GM04504 (cell line): ENCODE results near the gene IQGAP2.
"Not testable (repeated sequence)": the region's sequence is repeated elsewhere in the genome, so short reads cannot be mapped to it uniquely, and the experiment has no call there.

Experiments
- DNase-seq: peaks from one replicate; pipeline ENCODE4 v3.0.0-alpha.2; 2012; ENCODE audit warnings: low read depth

The IQGAP2 gene

GRCh38 chr5:76542887-76543690 lies 140.0 kb downstream of the IQGAP2 start:
- DNase-seq, result no peak

- no peak for DNase-seq
Measured at GRCh38 chr5:76544268-76544926, 141.3 kb downstream of the IQGAP2 start.

GRCh38 chr5:76545184-76545583 lies 142.1 kb downstream of the IQGAP2 start:
- no peak for DNase-seq

GRCh38 chr5:76546497-76547102 lies 143.5 kb downstream of the IQGAP2 start:
- DNase-seq, result no peak

- no peak for DNase-seq
Measured at GRCh38 chr5:76547242-76547890, 144.3 kb downstream of the IQGAP2 start.

GRCh38 chr5:76547891-76548524 lies 144.9 kb downstream of the IQGAP2 start:
- DNase-seq, result no peak

- DNase-seq, result no peak
Measured at GRCh38 chr5:76548525-76549229, 145.6 kb downstream of the IQGAP2 start.

- not testable (repeated sequence) for DNase-seq
Measured at GRCh38 chr5:76550881-76551280, 147.8 kb downstream of the IQGAP2 start.

- DNase-seq, result no peak
Measured at GRCh38 chr5:76552546-76552945, 149.5 kb downstream of the IQGAP2 start.

- no peak for DNase-seq
Measured at GRCh38 chr5:76553251-76553650, 150.2 kb downstream of the IQGAP2 start.

GRCh38 chr5:76555114-76555513 lies 152.0 kb downstream of the IQGAP2 start:
- DNase-seq, result no peak

GRCh38 chr5:76555717-76556116 lies 152.6 kb downstream of the IQGAP2 start:
- no peak for DNase-seq

GRCh38 chr5:76556511-76557221 lies 153.6 kb downstream of the IQGAP2 start:
- no peak for DNase-seq

GRCh38 chr5:76560952-76561891 lies 158.1 kb downstream of the IQGAP2 start:
- DNase-seq, result no peak

GRCh38 chr5:76561959-76562358 lies 158.9 kb downstream of the IQGAP2 start:
- DNase-seq, result no peak

- no peak for DNase-seq
Measured at GRCh38 chr5:76565009-76565408, 161.9 kb downstream of the IQGAP2 start.

GRCh38 chr5:76570153-76570552 lies 167.1 kb downstream of the IQGAP2 start:
- DNase-seq, result no peak

GRCh38 chr5:76571559-76571958 lies 168.5 kb downstream of the IQGAP2 start:
- DNase-seq, result no peak

- DNase-seq, result no peak
Measured at GRCh38 chr5:76576450-76576849, 173.4 kb downstream of the IQGAP2 start.

GRCh38 chr5:76576996-76577395 lies 173.9 kb downstream of the IQGAP2 start:
- DNase-seq, result no peak
